Sciatic nerve (tissue), 2 donors: ENCODE results near the gene UXT. TPM values are rescaled to one million over a fixed set of nuclear protein-coding genes. Genes with fewer than 3 reads are reported as not detected.
"Not testable (repeated sequence)": the region's sequence is repeated elsewhere in the genome, so short reads cannot be mapped to it uniquely, and the experiment has no call there.

Experiments used
- ATAC-seq: fragments of 200-7000 bp; cut with Tn5 transposase; one replicate; pipeline ENCODE4 v1.9.1; 2020; ENCODE audit warnings: mild to moderate bottlenecking, moderate library complexity
- DNase-seq: peaks from one replicate; pipeline ENCODE4 v3.0.0-alpha.2; 2020; ENCODE audit warnings: low spot score
- intact Hi-C: fragments of 100-400 bp; cut with DNase I; formaldehyde crosslinking; loops from one replicate; pipeline ENCODE4 v1.14.2; 2022
- total RNA-seq: library from RNA; stranded (reverse); fragmentation: NEBNext Ultra II Directional; extraction: Animal tissue kit (Norgen Biotek cat#: 25700); gene quantifications from one replicate; pipeline ENCODE4 v1.2.1, GENCODE V29; 2021
- donor health status: DM: no; HTN: no; CAD: no.
- donor health status: DM: no; HTN: no; CAD: no.

The UXT gene
- total RNA-seq, 1 donor from 2014 or later = 65.3 TPM

DNA sequence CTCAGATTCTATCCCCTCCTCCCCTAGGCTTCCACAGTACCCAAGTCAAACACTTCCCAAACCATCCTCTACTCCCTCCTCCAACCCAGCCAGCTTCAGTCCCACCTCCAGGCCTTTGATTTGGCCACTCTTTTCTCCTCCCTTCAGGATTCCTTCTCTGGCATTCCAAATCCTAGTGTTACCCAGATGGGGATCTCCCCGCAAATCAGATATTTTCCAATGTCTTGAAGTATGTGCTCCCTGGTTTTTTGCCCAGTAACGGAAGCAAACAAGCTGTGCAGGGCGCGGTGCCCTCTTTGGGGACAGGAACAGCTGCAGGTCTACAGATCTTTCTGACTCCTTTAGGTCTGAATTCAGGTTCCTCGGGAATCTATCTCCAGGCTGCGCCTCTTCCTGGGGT lies 37.1 kb downstream of the UXT start:
- DNase-seq (peak; percentile 10), ATAC-seq (no peak)
- intact Hi-C loops = no loop called here

DNA sequence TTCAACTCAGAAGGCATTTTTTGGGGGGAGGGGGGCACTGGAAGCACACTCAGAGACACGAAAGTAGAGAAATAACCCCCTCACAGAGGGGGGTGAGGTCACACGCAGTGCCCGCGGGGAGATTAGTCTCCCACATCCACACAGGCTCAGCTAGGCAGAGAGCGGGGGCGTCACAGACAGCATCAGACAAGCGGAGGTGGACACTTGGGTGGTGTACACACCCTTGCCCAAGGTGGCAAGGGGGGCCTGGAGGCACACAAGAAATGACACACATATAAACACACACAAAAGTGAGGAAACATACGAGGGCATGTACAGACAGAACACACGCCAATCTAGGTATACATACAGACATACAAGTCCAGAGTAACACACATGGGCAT lies 38.7 kb downstream of the UXT start:
- DNase-seq (no peak), ATAC-seq (no peak)
- intact Hi-C loops = no loop called here

- DNase-seq (peak; percentile 88), ATAC-seq (peak; percentile 96)
- intact Hi-C loops = no loop called here
Observed at GRCh38 chrX:47619486-47620302, 39.3 kb downstream of the UXT start, which contains the start of gene SYN1. TSS of gene SYN1 (minus strand) at chrX:47619857. CDS start at chrX:47619728, 129 bp downstream.

GRCh38 chrX:47618923-47619485 lies 40.0 kb downstream of the UXT start:
- ATAC-seq (no peak), DNase-seq (no peak)
- intact Hi-C loops = no loop called here

DNA sequence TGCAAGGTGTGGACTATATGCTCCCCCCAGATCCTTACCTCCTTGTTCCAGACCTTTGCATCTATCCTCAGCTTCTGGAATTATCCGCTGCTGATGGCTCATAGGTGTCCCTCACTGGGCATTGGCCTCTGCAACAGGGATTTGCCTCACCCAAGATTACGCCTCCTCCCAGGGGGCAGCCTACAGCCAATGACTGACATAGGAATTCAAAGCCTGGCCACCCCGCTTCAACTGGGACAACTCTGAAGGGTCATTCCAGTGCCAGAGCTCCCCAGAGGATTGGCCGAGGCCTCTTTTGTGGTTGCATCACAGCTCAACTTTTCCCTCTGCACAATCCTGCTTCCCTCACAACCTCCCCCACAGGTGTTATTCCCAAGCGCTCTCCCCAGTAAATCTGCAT lies 44.4 kb downstream of the UXT start:
- DNase-seq = peak; percentile 39
- intact Hi-C loops = no loop called here
- ATAC-seq = no peak

GRCh38 chrX:47613082-47613481 lies 45.9 kb downstream of the UXT start:
- ATAC-seq = no peak
- DNase-seq = no peak
- intact Hi-C loops = no loop called here

GRCh38 chrX:47612418-47612817 lies 46.6 kb downstream of the UXT start:
- ATAC-seq (no peak), DNase-seq (no peak)
- intact Hi-C loops = no loop called here

GRCh38 chrX:47611926-47612325 lies 47.1 kb downstream of the UXT start:
- intact Hi-C loops = no loop called here
- no peak for DNase-seq
- no peak for ATAC-seq

DNA sequence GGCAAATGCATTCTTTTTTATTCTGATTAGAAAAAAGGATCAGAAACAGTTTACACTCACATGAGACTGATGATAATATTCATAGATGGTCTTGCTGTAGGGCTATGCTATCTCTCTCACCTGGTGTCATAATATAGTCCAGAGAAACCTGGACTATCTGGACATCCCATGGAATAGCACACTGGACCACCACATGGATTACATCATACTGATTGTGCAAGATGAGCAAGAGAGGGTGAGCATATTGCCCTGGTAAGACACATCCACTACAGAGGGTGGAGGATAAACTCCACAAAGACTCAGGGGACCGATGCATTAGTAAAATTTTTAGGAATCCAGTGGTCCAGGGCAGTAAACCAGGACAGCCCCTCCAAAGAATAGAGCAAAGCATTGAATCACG lies 47.5 kb downstream of the UXT start:
- no peak for DNase-seq
- no peak for ATAC-seq
- intact Hi-C loops = no loop called here

GRCh38 chrX:47610511-47610910 lies 48.5 kb downstream of the UXT start:
- ATAC-seq (no peak), DNase-seq (no peak)
- intact Hi-C loops = no loop called here

DNA sequence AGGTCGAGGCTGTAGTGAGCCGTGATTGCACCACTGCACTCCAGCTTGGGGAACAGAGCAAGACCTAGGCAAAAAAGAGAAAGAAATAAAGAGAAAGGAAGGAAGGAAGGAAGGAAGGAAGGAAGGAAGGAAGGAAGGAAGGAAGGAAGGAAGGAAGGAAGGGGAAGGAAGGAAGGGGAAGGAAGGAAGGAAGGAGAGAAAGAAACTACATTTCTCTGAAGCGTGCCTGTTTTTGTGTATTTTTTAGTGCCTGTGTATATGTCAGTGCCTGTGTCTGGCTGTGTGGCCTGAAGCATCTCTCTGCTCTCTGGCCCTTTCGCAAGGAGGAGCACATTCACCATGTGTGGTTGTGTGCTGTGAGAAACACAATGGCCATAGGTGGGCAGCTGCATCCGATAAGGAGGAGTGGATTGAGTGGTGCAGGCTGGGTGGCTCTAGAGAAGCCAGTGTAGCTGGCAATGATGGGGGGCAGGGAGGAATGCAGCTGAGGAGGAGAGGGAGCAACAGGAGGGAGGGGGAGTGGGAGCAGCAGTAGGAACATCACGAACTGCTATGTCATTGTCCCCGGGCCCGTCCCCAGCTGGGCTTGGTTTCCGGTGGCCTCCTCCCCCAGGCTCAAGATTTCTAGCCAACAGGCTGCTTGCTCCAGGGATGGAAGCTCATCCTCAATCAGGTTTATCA lies 50.7 kb downstream of the UXT start:
- DNase-seq (no peak), ATAC-seq (no peak)
- intact Hi-C loops = no loop called here

- ATAC-seq (no peak), DNase-seq (no peak)
- intact Hi-C loops = no loop called here
Observed at GRCh38 chrX:47607091-47607490, 51.9 kb downstream of the UXT start.

- no peak for ATAC-seq
- intact Hi-C loops = no loop called here
Observed at GRCh38 chrX:47605024-47605423, 54.0 kb downstream of the UXT start.

DNA sequence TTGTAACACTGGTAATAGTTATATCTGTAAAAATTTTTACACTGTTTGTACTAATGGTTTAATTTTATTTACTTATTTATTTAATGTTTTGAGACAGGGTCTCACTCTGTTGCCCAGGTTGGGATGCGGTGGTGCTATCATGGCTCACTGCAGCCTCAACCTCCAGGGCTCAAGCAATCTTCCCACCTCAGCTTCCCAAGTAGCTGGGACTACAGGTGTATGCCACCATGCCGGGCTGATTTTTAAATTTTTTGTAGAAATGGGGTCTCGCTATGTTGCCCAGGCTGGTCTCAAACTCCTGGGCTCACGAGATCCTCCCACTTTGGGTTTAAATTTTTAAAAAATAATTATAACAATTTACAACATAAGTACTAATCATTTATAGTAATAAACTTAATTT lies 55.9 kb downstream of the UXT start:
- DNase-seq, ATAC-seq, intact Hi-C loops: not testable (repeated sequence)

More at GRCh38 chrX:47605024-47605423, 54.0 kb downstream of the UXT start:
- DNase-seq = no peak

Other genes with a start within 250 kb of the UXT start
- gene ZNF41, start 176.0 kb downstream of the UXT start, total RNA-seq = 11.6 TPM
- gene ARAF, start 98.0 kb downstream of the UXT start, total RNA-seq = 60.5 TPM
- 288 TPM for gene TIMP1, start 76.7 kb downstream of the UXT start, total RNA-seq
- gene SYN1, start 39.3 kb downstream of the UXT start, total RNA-seq = 2.9 TPM
- gene CFP, start 29.2 kb downstream of the UXT start, total RNA-seq = 7.3 TPM
- gene ELK1, start 8.6 kb downstream of the UXT start, total RNA-seq = 24.1 TPM
- 9.3 TPM for gene ZNF81, start 177.7 kb upstream of the UXT start, total RNA-seq